Measurements from ENCODE around the gene NRG2.

The NRG2 gene

GRCh38 chr5:139831624-139832023 lies 211.5 kb downstream of the NRG2 start:
- TF ChIP-seq GABPA (IDR thresholded peaks at IDR 0.05; ENCODE audit: low read depth) = no peak
- TF ChIP-seq CTCF (IDR thresholded peaks at IDR 0.05; ENCODE audit: insufficient read depth, low read length) = no peak
- TF ChIP-seq REST (IDR thresholded peaks at IDR 0.05; ENCODE audit: insufficient replicate concordance, low read depth) = no peak
- no peak for TF ChIP-seq POLR2AphosphoS5 (IDR thresholded peaks at IDR 0.05; ENCODE audit: low read depth)
- no peak for TF ChIP-seq SPI1 (IDR thresholded peaks at IDR 0.05; ENCODE audit: borderline replicate concordance, low read depth)
- Histone ChIP-seq H3K27me3 (ENCODE audit: insufficient read depth, poor library complexity, severe bottlenecking) (no peaks in the 10 kb centered on the region), H3K27ac (replicated peaks) (no peak overlapping the region), H3K4me3 (replicated peaks; ENCODE audit: insufficient read depth, low read length) (no peak overlapping the region)
- DNase-seq (ENCODE audit: low read depth in 1 of 2, low spot score in 1 of 2) = no peak

- no peaks in the 10 kb centered on the region for H3K27me3 ChIP-seq (ENCODE audit: insufficient read depth, poor library complexity, severe bottlenecking)
- TF ChIP-seq GABPA (IDR thresholded peaks at IDR 0.05; ENCODE audit: low read depth) (no peak), POLR2AphosphoS5 (IDR thresholded peaks at IDR 0.05; ENCODE audit: low read depth) (no peak), SPI1 (IDR thresholded peaks at IDR 0.05; ENCODE audit: borderline replicate concordance, low read depth) (no peak), CTCF (IDR thresholded peaks at IDR 0.05; ENCODE audit: insufficient read depth, low read length) (no peak), REST (IDR thresholded peaks at IDR 0.05; ENCODE audit: insufficient replicate concordance, low read depth) (no peak)
- no peak for DNase-seq (ENCODE audit: low read depth in 1 of 2, low spot score in 1 of 2)
- no peak overlapping the region for H3K4me3 ChIP-seq (replicated peaks; ENCODE audit: insufficient read depth, low read length)
- no peak overlapping the region for H3K27ac ChIP-seq (replicated peaks)
Observed at GRCh38 chr5:139829471-139829870, 213.6 kb downstream of the NRG2 start.

GRCh38 chr5:139828207-139828895 lies 214.7 kb downstream of the NRG2 start:
- H3K4me3 ChIP-seq (replicated peaks; ENCODE audit: insufficient read depth, low read length) = no peak overlapping the region
- H3K27ac ChIP-seq (replicated peaks) = no peak overlapping the region
- no peak for DNase-seq (ENCODE audit: low read depth in 1 of 2, low spot score in 1 of 2)
- no peaks in the 10 kb centered on the region for H3K27me3 ChIP-seq (ENCODE audit: insufficient read depth, poor library complexity, severe bottlenecking)
- TF ChIP-seq GABPA (IDR thresholded peaks at IDR 0.05; ENCODE audit: low read depth) = no peak

- Histone ChIP-seq H3K27ac (replicated peaks) (no peak overlapping the region), H3K4me3 (replicated peaks; ENCODE audit: insufficient read depth, low read length) (no peak overlapping the region), H3K27me3 (ENCODE audit: insufficient read depth, poor library complexity, severe bottlenecking) (no peaks in the 10 kb centered on the region)
- TF ChIP-seq POLR2AphosphoS5 (IDR thresholded peaks at IDR 0.05; ENCODE audit: low read depth) (no peak), GABPA (IDR thresholded peaks at IDR 0.05; ENCODE audit: low read depth) (no peak), CTCF (IDR thresholded peaks at IDR 0.05; ENCODE audit: insufficient read depth, low read length) (no peak), SPI1 (IDR thresholded peaks at IDR 0.05; ENCODE audit: borderline replicate concordance, low read depth) (no peak), REST (IDR thresholded peaks at IDR 0.05; ENCODE audit: insufficient replicate concordance, low read depth) (no peak)
- no peak for DNase-seq (ENCODE audit: low read depth in 1 of 2, low spot score in 1 of 2)
Observed at GRCh38 chr5:139825690-139826089, 217.4 kb downstream of the NRG2 start.

Data from HL-60 (cell line).